IPS DF 4.7 (cell line): Measurements from ENCODE around the gene PDSS2.
"Not testable (repeated sequence)": the region's sequence is repeated elsewhere in the genome, so short reads cannot be mapped to it uniquely, and the experiment has no call there.

Experiments
- DNase-seq: peaks from one replicate; pipeline ENCODE4 v3.0.0-alpha.2; 2013; ENCODE audit warnings: low spot score; ENCODE audit errors: extremely low read depth

Gene PDSS2

DNA sequence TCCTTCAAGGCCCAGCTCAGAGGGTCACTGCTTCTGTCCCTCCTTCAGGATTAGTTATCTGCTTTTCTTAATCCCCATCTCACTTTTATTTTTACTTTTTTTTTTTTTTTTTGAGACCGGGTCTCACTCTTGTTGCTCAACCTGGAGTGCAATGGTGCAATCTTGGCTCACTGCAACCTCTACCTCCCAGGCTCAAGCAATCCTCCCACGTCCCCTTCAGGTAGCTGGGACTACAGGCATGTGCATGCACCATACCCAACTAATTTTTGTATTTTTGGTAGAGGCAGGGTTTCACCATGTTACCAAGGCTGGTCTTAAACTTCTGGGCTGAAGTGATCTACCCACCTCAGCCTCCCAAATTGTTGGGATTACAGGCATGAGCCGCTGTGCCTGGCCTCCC, 16.5 kb upstream of the PDSS2 start:
- not testable (repeated sequence) for DNase-seq

DNA sequence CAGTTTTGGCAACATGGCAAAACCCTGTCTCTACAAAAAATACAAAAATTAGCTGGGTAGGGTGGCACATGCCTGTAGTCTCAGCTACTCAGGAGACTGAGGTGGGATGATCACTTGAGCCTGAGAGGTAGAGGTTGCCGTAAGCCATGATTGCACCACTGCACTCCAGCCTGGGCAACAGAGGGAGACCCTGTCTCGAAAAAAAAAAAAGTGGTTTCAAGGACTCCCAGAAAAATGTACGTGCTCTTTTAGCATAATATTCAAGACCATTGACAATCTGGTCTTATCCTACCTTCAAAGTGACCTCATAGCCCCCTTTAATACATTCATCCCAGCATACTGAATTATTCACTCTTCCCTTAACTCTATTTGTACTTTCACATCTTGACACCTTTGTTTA, 16.0 kb upstream of the PDSS2 start:
- DNase-seq, result not testable (repeated sequence)

DNA sequence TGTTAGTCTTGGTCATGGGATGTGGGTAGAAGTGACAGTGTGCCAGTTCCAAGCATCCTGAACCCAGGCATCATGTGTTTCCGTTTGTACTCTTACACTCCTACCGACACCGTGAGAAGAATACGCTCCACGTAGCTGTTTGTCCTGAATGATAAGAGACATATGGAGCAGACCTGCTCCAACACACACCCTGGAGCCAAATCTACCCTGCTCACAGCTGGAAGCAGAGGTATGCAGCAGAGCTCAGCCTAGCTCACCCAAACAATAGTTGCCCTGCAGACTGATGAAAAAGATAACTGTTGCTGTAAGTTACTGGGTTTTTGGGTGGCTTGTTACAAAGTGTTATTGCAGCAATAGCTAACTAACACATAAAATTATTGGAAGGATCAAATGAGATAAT, 14.3 kb upstream of the PDSS2 start:
- no peak for DNase-seq

DNA sequence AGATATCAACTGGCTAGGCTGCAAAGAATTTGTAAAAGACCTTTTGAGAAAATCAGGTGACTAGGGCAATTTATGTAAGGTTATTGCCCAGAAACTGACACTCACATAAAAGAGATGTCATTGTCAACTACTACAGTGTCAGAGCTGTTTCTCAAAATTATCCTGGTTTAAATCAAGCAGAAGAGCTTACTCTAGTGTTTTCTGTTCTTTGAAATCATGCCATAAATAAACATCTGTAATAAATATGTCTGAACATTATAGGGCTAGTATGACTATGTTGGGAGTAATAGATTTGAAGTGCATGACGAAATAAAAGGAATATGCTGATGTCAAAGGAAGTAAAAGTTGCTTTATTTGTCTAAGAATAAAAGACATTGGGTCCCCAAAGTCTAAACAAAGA, 11.0 kb upstream of the PDSS2 start:
- DNase-seq, result no peak

DNA sequence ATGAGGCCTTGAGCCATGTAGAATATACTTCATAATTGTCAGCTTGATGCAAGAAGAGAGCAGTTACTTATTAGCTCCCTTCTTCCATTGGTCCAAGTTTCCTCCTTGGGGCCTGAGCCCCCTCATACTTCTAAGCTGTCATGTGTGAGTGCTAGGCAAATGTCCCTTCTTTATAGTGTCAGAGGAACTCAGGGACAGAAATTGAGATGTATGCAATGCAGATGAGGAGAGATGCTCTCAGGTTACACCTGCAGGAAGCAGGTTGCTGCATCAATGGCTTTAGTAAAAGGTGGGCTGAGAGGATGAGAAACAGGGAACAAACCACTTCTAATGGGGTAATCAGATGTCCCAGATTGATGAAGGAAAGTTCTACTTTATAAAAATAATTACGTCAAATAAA, 6.7 kb upstream of the PDSS2 start:
- DNase-seq, result no peak

DNA sequence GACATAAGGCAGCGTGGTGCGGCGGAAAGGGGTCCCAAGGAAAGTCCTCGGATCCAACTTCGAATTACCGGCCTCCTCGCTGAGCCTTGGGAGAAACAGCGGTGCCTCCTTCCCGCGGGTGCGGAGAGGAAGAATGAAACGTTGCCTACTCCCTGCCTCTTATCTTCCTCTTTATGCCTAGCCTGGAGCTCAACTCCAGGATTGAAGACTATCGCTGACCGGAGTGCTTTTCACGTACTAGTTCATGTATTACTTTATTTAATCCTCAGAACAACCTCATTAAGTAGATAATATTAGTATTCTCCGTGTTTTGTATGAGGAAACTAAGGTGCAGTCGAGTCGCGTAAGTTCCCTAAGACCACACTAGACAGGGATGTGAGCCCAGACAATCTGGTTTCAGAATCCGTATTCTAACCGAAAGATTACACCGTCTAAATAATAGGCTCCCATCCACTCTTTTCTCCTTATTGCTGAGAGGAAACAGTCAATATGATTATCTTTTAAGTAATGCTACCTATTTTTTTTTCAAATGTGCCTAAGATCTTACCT, 793 bp upstream of the PDSS2 start:
- no peak for DNase-seq

DNA sequence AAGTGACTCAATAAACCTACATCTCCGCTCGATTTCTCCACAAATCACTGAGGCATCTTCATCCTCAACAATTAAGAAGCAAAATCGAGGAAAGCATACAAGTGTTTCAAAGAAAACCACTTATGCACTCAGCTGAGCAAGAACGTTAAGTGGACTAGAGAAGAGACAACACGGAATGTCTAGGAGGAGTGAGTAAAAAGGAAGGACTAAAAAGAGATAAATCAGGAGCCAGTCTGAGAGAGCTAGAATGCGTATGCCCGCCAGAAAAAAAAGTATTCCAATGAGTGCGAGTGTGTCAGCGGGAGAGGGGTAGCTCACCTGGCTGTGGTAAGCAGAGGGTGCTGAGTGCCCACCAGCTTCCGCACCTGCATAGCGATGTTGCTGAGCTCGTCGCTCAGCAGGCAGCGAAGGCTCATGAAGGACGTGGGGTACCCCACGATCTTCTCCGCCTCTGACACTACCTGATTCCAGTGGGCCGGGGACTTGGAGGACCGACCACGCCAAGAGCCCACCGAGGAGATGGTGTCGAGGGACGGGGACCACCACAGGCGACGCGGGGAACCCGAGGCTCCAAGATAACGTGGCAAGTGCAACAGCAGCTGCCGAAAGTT, 587 bp downstream of the PDSS2 start:
- DNase-seq, result no peak

DNA sequence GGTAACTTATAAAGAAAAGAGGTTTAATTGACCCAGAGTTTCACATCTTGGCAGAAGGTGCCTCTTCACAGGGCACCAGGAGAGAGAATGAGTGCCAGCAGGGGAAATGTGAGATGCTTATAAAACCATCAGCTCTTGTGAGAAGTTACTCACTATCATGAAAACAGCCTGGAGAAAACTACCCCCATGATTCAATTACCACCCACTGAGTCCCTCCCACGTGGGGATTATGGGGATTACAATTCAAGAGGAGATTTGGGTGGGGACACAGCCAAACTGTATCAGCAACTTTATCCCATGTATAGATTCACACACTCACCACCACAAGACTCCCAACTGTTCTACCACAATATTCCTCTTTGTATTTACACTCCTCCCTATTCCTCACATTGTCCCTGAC, 10.6 kb downstream of the PDSS2 start:
- no peak for DNase-seq

DNA sequence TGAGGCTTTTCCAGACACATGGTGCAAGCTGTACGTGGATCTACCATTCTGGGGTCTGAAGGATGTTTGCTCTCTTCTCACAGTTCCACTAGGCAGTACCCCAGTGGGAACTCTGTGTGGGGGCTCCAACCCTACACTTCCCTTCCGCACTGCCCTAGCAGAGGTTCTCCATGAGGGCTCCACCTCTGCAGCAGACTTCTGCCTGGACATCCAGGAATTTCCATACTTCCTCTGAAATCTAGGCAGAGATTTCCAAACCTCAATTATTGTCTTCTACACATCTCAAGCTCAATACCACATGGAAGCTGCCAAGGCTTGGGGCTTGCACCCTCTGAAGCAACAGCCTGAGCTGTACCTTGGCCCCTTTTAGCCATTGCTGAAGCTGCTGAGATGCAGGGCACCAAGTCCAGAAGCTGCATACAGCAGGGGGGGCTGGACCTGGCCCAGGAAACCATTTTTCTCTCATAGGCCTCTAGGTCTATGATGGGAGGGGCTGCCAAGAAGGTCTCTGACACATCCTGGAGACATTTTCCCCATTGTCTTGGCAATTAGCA, 11.6 kb downstream of the PDSS2 start:
- no peak for DNase-seq

DNA sequence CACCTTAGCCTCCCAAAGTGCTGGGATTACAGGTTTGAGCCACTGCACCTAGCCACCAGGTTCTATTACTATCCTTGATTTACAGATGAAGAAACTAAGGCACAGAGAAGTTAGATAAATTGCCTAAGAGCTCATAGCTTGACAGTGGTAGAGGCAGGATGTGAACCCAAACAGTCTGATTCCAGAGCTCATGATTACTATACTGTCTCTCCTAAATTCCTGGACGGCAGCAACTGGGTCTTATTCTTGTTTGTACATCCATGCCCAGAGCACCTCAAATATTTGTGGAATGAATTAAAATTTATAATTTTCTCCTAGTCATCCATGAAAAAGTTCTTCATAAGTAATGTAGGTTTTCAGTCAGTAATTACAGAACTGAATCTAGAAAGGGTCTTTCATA, 15.1 kb downstream of the PDSS2 start:
- DNase-seq, result no peak

DNA sequence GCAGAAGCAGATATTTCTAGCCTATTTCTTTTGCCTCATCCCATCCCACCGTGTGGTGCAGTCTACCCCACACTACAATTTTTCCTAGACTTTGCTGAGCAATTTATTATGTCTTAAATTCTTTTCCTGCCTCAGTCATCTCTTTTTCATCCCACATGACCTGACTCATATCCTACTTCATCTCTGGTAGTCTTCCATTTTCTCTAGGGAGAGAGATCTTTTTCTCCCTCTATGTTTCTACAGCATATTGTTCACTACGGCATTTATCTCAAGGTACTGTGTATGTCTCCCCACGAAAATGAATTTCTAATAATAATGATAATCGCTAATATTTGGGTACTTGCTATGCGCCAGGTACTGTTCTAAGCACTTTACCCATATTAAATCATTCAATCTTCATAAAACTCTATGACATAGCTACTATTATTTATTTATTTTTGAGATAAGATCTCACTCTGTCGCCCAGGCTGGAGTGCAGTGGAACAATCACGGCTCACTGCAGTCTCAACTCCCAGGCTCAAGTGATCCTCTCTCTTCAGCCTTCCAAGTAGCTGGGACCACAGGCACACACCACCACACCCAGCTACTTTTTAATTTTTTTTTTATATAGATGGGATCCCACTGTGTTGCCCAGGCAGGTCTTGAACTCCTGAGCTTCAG, 15.6 kb downstream of the PDSS2 start:
- DNase-seq, result no peak

DNA sequence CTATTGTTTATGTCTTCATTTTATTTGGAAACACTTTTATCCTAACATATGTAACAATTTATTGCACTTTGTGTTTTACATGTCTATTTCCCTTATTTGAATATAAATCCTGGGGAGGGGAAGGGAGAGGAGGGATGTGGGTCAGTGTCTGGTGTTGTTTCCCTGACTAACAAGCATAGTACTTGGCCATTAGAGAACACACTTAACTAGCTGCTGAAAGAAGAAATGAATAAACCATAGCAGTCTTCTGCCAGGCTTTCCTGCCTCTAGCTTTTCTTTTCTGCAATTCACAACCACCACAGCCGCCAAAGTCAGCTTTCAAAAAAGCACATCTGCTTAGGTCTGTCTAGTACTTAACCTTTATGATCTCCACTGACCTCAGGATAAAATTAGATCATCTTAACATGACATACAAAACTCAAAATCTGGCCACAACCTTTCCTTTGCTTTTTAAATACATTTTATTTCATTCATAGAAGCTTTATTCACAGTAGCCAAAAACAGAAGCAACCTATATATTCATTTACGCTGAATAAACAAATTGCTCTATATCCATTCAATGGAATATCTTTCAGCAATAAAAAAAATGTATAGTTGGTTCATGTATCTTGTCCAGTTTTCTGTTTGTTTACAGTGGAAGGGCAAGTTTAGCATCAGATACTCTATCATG, 16.3 kb downstream of the PDSS2 start:
- no peak for DNase-seq

DNA sequence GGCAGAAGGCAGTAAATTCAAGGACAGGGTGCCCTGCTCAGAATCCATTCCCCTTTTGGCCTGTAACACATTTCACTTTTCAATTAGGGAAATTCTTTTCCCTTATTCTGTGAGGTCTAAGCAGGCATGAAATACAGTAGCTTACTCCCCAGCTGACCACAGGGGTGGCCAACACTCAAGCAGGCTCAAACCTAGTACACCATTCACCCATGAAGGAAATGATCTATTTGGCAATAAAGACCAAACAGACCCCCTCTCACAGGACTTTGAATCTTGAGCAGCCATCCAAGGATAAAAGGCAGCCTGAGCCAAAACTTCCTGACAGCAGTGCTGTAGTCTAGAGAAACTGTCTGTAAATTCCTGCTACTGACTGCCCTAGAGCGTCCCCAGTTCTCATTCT, 17.7 kb downstream of the PDSS2 start:
- DNase-seq, result no peak

DNA sequence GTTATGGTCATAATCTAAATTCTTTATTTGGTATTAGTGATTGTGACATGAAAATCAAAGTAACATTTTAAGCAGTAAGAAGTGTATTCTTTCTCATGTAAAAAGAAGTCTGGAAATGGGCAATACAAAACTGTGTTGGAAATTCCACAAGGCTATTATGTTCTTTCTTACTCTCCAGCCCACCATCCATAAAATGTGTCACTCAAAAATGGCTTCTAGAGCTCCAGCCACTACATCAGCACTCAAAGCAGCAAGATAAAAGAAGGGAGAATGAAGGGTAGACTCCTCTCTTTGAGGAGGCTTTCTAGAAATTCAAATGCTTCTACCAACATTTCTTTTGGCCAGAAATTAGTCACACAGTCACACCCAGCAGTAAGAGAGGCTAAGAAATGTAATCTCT, 18.4 kb downstream of the PDSS2 start:
- DNase-seq, result no peak

DNA sequence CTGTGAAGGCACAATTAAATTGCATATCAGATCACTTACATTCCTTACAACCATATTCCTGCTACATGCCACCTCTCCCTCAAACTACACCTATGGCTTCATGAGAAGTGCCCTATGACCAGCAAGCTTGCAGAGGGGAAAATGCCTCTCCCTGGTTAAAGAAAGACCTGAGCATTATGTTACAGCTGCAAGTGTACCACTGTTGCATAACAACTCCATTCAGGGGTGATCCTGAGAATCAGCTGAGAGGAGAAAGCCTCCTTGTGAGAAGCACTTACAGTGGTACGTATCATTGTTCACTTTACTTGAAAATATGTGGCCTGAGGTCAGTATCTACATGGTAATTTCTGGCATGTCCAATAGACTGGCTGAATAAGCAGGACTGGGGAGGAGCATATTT, 20.0 kb downstream of the PDSS2 start:
- no peak for DNase-seq

DNA sequence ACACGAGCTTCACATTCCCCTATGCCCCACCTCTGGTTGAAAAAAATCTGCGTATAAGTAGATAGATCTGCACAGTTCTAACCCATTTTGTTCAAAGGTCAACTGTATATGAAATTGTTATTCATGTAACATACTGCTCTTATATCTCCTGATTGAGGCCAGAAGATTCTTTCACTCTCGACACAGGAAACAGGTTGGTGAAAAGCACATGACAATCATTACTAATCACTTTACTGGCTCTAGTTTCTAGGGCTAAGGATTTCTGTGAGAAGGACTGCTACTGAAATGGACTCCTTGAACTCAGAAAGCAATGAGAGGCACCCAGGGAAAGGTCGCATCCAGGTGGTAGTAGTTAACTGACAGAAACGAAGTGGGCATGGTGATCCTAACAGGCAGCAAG, 21.7 kb downstream of the PDSS2 start:
- DNase-seq, result no peak

DNA sequence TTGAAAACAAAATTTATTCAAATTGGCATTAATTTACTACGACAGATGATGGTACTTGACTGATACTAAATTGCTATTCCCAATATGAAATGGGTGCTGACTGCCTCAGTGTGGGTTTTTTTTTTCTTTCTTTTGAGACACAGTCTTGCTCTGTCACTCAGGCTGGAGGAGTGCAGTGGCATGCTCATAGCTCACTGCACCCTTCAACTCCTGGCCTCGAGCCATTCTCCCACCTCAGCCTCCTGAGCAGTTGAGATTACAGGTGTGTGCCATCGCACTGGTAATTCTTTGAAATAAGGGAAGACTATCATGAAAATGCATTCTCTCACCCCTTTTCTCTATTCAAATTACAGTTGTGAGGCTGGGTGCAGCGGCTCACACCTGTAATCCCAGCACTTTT, 22.5 kb downstream of the PDSS2 start:
- no peak for DNase-seq

DNA sequence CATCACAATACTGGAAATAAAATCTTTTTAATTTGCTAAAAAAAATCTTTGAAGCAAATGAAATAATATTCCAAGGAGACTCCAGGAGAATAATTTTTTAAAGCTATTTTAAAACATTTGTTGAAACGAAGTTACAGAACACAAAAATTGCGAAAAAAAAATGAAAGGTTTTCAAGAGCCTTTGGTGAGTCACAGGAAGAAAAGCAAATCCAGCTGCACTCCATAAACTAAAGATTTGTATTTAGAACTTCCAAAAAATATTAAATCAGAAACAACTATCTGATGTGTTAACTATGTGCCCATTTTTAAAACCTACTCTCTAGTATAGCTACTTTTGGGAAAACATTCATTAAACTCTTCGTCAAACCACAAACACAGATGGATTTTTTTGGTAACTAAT, 23.6 kb downstream of the PDSS2 start:
- no peak for DNase-seq

DNA sequence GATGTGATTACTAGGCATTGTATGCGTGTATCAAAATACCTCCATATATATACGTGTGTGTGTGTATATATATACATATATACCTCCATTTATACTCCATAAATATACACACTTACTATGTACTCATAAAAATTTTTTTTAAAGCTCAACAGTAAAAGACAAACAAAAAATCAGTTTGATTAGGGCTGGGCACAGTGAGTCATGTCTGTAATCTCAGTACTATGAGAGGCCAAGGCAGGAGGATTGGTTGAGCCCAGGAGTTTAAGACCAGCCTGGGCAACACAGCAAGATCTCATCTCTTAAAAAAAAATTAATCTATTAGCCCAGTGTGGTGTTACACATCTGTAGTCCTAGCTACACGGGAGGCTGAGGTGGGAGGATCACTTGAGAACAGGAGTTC, 24.6 kb downstream of the PDSS2 start:
- DNase-seq, result no peak

DNA sequence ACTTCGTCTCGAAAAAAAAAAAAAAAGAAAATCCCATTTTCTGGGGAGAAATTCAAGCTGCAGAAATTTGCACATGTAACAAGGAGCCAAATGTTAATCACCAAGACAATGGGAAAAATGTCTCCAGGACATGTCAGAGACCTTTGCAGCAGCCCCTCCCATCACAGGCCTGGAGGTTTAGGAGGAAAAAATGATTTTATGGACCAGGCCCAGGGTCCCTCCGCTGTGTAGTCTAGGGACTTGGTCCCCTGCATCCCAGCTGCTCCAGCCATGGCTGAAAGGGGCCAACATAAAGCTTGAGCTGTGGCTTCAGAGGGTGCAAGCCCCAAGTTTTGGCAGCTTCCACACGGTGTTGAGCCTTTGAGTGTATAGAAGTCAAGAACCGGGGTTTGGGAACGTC, 33.4 kb downstream of the PDSS2 start:
- DNase-seq, result not testable (repeated sequence)

DNA sequence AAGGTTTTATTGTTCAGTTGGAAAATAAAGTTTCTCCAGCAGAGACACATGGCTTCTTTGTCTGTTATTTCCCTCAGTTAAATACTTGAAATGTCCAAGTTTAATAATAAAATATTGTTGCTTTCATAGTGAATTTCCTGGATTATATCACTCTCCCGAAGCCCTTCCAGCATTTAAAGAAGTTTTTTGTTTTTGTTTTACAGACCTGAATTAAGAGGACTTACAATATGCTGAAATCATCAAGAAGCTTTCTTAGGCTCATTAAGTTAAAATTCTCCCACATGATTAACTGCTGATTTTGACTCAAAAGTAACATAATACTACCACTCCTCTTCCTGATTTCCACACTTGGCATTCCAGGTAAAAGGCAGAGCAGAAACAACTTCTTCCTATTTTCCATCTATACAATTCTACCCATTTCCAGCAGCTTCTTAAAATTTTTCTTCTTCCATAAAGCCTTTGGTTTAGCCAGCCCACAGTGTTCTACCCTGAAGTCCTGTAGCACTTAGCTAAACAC, 35.8 kb downstream of the PDSS2 start:
- no peak for DNase-seq

DNA sequence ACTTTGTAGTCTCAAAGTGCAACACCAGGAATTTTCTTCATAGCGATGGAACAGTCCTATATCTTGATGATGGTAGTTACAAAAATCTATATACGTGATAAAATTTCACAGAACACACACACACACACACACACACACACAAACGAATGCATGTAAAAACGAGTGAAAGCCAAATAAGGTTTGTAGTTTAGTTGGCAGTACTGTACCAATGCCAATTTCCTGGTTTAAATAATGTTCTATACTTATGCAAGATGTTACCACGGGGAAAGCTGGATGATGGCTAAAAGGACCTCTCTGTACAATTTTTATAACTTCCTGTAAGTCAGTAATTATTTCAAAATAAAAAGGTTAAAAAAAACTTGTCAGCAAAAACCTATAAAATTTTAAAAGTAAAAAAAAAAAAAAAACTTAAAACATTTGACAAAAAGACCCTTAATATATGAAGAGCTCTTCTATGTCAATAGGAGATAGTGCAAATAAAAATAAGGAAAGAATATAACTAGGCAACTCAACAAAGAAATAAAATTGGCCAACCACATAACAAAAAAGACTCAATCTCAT, 37.6 kb downstream of the PDSS2 start:
- no peak for DNase-seq
